H9 (cell line): ENCODE data around the gene PRR16. TPM values are rescaled to one million over a fixed set of nuclear protein-coding genes. Genes with fewer than 3 reads are reported as not detected.

ENCODE experiments used
- DNase-seq: peaks from one replicate; pipeline ENCODE4 v3.0.0-alpha.2; 2017
- H2AFZ ChIP-seq: one replicate; pipeline ENCODE4 v1.6.1; 2013; ENCODE audit warnings: mild to moderate bottlenecking, low read length, control low read depth, moderate library complexity
- H2AK5ac ChIP-seq: 2 replicates; pipeline ENCODE4 v1.6.1; 2013; ENCODE audit warnings: low read length, control low read depth, mixed read lengths; ENCODE audit not compliant: insufficient read length
- H2BK120ac ChIP-seq: one replicate; pipeline ENCODE4 v1.6.1; 2013; ENCODE audit warnings: low read depth, mild to moderate bottlenecking, low read length, control low read depth, inconsistent platforms; ENCODE audit not compliant: poor library complexity, severe bottlenecking
- H2BK12ac ChIP-seq: 2 replicates; pipeline ENCODE4 v1.6.1; 2013; ENCODE audit warnings: low read length, control low read depth, mixed read lengths, low read depth; ENCODE audit not compliant: insufficient read length
- H2BK15ac ChIP-seq: 2 replicates; pipeline ENCODE4 v1.6.1; 2013; ENCODE audit warnings: low read depth, low read length, control low read depth
- H2BK20ac ChIP-seq: one replicate; pipeline ENCODE4 v1.6.1; 2013; ENCODE audit warnings: low read depth, mild to moderate bottlenecking, low read length, control low read depth, inconsistent platforms; ENCODE audit not compliant: poor library complexity, severe bottlenecking
- H2BK5ac ChIP-seq: 2 replicates; pipeline ENCODE4 v1.6.1; 2013; ENCODE audit warnings: low read length, control low read depth, mixed read lengths; ENCODE audit not compliant: insufficient read length
- H3K14ac ChIP-seq: 2 replicates; pipeline ENCODE4 v1.6.1; 2013; ENCODE audit warnings: low read length, control low read depth; ENCODE audit not compliant: insufficient read depth
- H3K18ac ChIP-seq: 2 replicates; pipeline ENCODE4 v1.6.1; 2013; ENCODE audit warnings: low read depth, mild to moderate bottlenecking, mixed read lengths, low read length, control low read depth; ENCODE audit not compliant: insufficient read length
- H3K23ac ChIP-seq: 2 replicates; pipeline ENCODE4 v1.6.1; 2013; ENCODE audit warnings: low read length, control low read depth, mixed read lengths, low read depth; ENCODE audit not compliant: insufficient read length
- H3K23me2 ChIP-seq: 2 replicates; pipeline ENCODE4 v1.6.1; 2013; ENCODE audit warnings: low read depth, mild to moderate bottlenecking, mixed read lengths, low read length, control low read depth; ENCODE audit not compliant: insufficient read length, poor library complexity, severe bottlenecking
- H3K27ac ChIP-seq: 2 replicates; pipeline ENCODE4 v1.5.1; 2013; ENCODE audit warnings: low read length, control low read depth, mixed read lengths, low read depth; ENCODE audit not compliant: insufficient read length
- H3K27me3 ChIP-seq: 2 replicates; pipeline ENCODE4 v1.6.1; 2013; ENCODE audit warnings: low read length, control low read depth, inconsistent platforms; ENCODE audit not compliant: insufficient read depth
- H3K4ac ChIP-seq: 2 replicates; pipeline ENCODE4 v1.6.1; 2013; ENCODE audit warnings: low read depth, mild to moderate bottlenecking, control low read depth, inconsistent platforms, low read length, moderate library complexity
- H3K4me1 ChIP-seq: 2 replicates; pipeline ENCODE4 v1.6.1; 2013; ENCODE audit warnings: low read length, control low read depth, inconsistent platforms; ENCODE audit not compliant: insufficient read depth
- H3K4me2 ChIP-seq: 2 replicates; pipeline ENCODE4 v1.6.1; 2013; ENCODE audit warnings: low read length, control low read depth, mixed read lengths; ENCODE audit not compliant: insufficient read length, insufficient read depth
- H3K56ac ChIP-seq: 2 replicates; pipeline ENCODE4 v1.6.1; 2013; ENCODE audit warnings: low read depth, mild to moderate bottlenecking, mixed read lengths, low read length, control low read depth; ENCODE audit not compliant: insufficient read length
- H3K79me1 ChIP-seq: 2 replicates; pipeline ENCODE4 v1.6.1; 2013; ENCODE audit warnings: low read depth, mild to moderate bottlenecking, moderate library complexity, low read length, control low read depth, inconsistent platforms; ENCODE audit not compliant: insufficient read depth, poor library complexity, severe bottlenecking
- H3K79me2 ChIP-seq: 2 replicates; pipeline ENCODE4 v1.6.1; 2013; ENCODE audit warnings: low read length, control low read depth, inconsistent platforms; ENCODE audit not compliant: insufficient read depth
- H3K9ac ChIP-seq: 2 replicates; pipeline ENCODE4 v1.6.1; 2013; ENCODE audit warnings: low read length, control low read depth, mixed read lengths; ENCODE audit not compliant: insufficient read length; ENCODE audit errors: extremely low read depth
- H3K9me3 ChIP-seq: one replicate; pipeline ENCODE4 v1.6.1; 2013; ENCODE audit warnings: low read depth, low read length, inconsistent platforms; ENCODE audit not compliant: control insufficient read depth
- H3T11ph ChIP-seq: one replicate; pipeline ENCODE4 v1.6.1; 2013; ENCODE audit warnings: mild to moderate bottlenecking, low read length, control low read depth, inconsistent platforms
- H4K20me1 ChIP-seq: one replicate; pipeline ENCODE4 v1.6.1; 2013; ENCODE audit not compliant: control insufficient read depth, insufficient read length, insufficient read depth
- H4K5ac ChIP-seq: 2 replicates; pipeline ENCODE4 v1.6.1; 2013; ENCODE audit warnings: low read depth, mild to moderate bottlenecking, mixed read lengths, low read length, control low read depth; ENCODE audit not compliant: insufficient read length
- H4K8ac ChIP-seq: replicated peaks from 2 replicates; pipeline ENCODE4 v1.6.1; 2013; ENCODE audit warnings: low read length, control low read depth, mixed read lengths, low read depth; ENCODE audit not compliant: insufficient read length
- H4K91ac ChIP-seq: 2 replicates; pipeline ENCODE4 v1.6.1; 2013; ENCODE audit warnings: low read depth, mild to moderate bottlenecking, moderate library complexity, mixed read lengths, low read length, control low read depth; ENCODE audit not compliant: insufficient read length
- H3K27ac Mint-ChIP-seq, 3 experiments: 2 replicates in 2 of 3; 3 replicates in 1 of 3; pipeline ENCODE4 v1.8.0; 2020 to 2021; ENCODE audit warnings: mixed read lengths in 3 of 3, mild to moderate bottlenecking in 1 of 3, moderate library complexity in 1 of 3
- H3K27me3 Mint-ChIP-seq: 2 replicates; pipeline ENCODE4 v1.8.0; 2021; ENCODE audit warnings: low read depth, mild to moderate bottlenecking, moderate library complexity, mixed read lengths
- H3K36me3 Mint-ChIP-seq, 3 experiments: 2 replicates in 2 of 3; 3 replicates in 1 of 3; pipeline ENCODE4 v1.8.0; 2020 to 2021; ENCODE audit warnings: low read depth in 3 of 3, mixed read lengths in 3 of 3; ENCODE audit not compliant: insufficient read depth in 1 of 3
- H3K4me1 Mint-ChIP-seq, 2 experiments: 2 replicates each; pipeline ENCODE4 v1.8.0; 2020; ENCODE audit warnings: mixed read lengths in 2 of 2
- H3K4me3 Mint-ChIP-seq, 2 experiments: 2 replicates in 1 of 2; 3 replicates in 1 of 2; pipeline ENCODE4 v1.8.0; 2020 to 2021; ENCODE audit warnings: mild to moderate bottlenecking in 2 of 2, mixed read lengths in 2 of 2, moderate library complexity in 1 of 2
- H3K9me3 Mint-ChIP-seq, 2 experiments: 2 replicates in 1 of 2; 3 replicates in 1 of 2; pipeline ENCODE4 v1.8.0; 2020; ENCODE audit warnings: mild to moderate bottlenecking in 2 of 2, mixed read lengths in 2 of 2, moderate library complexity in 1 of 2
- CTCF ChIP-seq: fragments of 200-600 bp; sonication (generic); conservative IDR thresholded peaks from 3 replicates; pipeline ENCODE4 v1.8.0; 2021; ENCODE audit warnings: antibody characterized with exemption, mild to moderate bottlenecking
- WGBS: extraction: QIAGEN DNeasy Blood & Tissue Kit; methylation state at CpG from one replicate; pipeline ENCODE4 v1.1.7; 2013; ENCODE audit warnings: missing lambda C conversion rate, low lambda C conversion rate, mixed read lengths; ENCODE audit not compliant: insufficient read length; ENCODE audit errors: extremely low coverage; 5-methylcytosine and 5-hydroxymethylcytosine counted together
- total RNA-seq: library from RNA; stranded (reverse); gene quantifications from 2 replicates; pipeline ENCODE4 v1.2.1, GENCODE V29; 2021

PRR16 gene
- total RNA-seq, 1 experiment from 2014 or later, result 0.13 TPM

- Histone ChIP-seq H3T11ph (no peak overlapping the region), H2AK5ac (no peak overlapping the region), H3K14ac (no peak overlapping the region), H3K23ac (no peak overlapping the region), H2AFZ (no peak overlapping the region), H3K27me3 (no peaks in the 10 kb centered on the region), H3K23me2 (no peaks in the 10 kb centered on the region), H2BK12ac (no peak overlapping the region), H4K8ac (no peak overlapping the region), H3K79me1 (no peaks in the 10 kb centered on the region), H4K91ac (no peak overlapping the region), H4K5ac (no peak overlapping the region), H3K56ac (no peak overlapping the region), H3K4ac (no peak overlapping the region), H3K4me2 (no peak overlapping the region), H3K9ac (no peak overlapping the region), H3K79me2 (no peaks in the 10 kb centered on the region), H3K27ac (no peak overlapping the region), H3K4me1 (no peaks in the 10 kb centered on the region), H2BK20ac (no peak overlapping the region), H2BK15ac (no peak overlapping the region), H2BK120ac (no peak overlapping the region), H3K9me3 (no peaks in the 10 kb centered on the region), H2BK5ac (no peak overlapping the region), H3K18ac (no peak overlapping the region), H4K20me1 (no peaks in the 10 kb centered on the region)
- no peak for DNase-seq
- no CpG with 5 or more reads among the region's 2 CpGs for WGBS
- no peaks in the 10 kb centered on the region; the same call in 1 of the 2 replicates for H3K27me3 Mint-ChIP-seq
- no peaks in the 10 kb centered on the region for H3K9me3 Mint-ChIP-seq
- TF ChIP-seq CTCF, result no peak
- no peak overlapping the region for H3K27ac Mint-ChIP-seq
- no peaks in the 10 kb centered on the region for H3K36me3 Mint-ChIP-seq
- H3K4me1 Mint-ChIP-seq, result no peaks in the 10 kb centered on the region
- no peak overlapping the region for H3K4me3 Mint-ChIP-seq
Measured at GRCh38 chr5:120473332-120473731, 9.2 kb downstream of the PRR16 start.
